ENCODE measurements around the gene ZEB1. TPM values are rescaled to one million over a fixed set of nuclear protein-coding genes. Genes with fewer than 3 reads are reported as not detected.

The ZEB1 gene
- total RNA-seq, 1 donor from 2014 or later, result 63.1 TPM

GRCh38 chr10:31476088-31476487 lies 157.1 kb downstream of the ZEB1 start:
- H3K27ac Mint-ChIP-seq (ENCODE audit: unreplicated experiment), result no peak overlapping the region
- no peak overlapping the region for H3K4me3 Mint-ChIP-seq (ENCODE audit: unreplicated experiment)
- no peaks in the 10 kb centered on the region for H3K27me3 Mint-ChIP-seq (ENCODE audit: low read depth)
- peaks cover 30% of the 10 kb centered on the region for H3K9me3 Mint-ChIP-seq (ENCODE audit: low read depth)
- TF ChIP-seq CTCF (IDR thresholded peaks at IDR 0.05), result no peak
- H3K36me3 Mint-ChIP-seq (ENCODE audit: low read depth), result peaks cover 18% of the 10 kb centered on the region
- DNase-seq (ENCODE audit: low spot score), result no peak
- peaks cover 7% of the 10 kb centered on the region for H3K4me1 Mint-ChIP-seq (ENCODE audit: low read depth)

GRCh38 chr10:31477584-31477983 lies 158.6 kb downstream of the ZEB1 start:
- peaks cover 30% of the 10 kb centered on the region for H3K9me3 Mint-ChIP-seq (ENCODE audit: low read depth)
- no peak overlapping the region for H3K4me3 Mint-ChIP-seq (ENCODE audit: unreplicated experiment)
- no peak overlapping the region for H3K27ac Mint-ChIP-seq (ENCODE audit: unreplicated experiment)
- no peak for TF ChIP-seq CTCF (IDR thresholded peaks at IDR 0.05)
- no peak for DNase-seq (ENCODE audit: low spot score)
- peaks cover 7% of the 10 kb centered on the region for H3K4me1 Mint-ChIP-seq (ENCODE audit: low read depth)
- H3K36me3 Mint-ChIP-seq (ENCODE audit: low read depth), result peaks cover 20% of the 10 kb centered on the region
- H3K27me3 Mint-ChIP-seq (ENCODE audit: low read depth), result no peaks in the 10 kb centered on the region

- H3K4me1 Mint-ChIP-seq (ENCODE audit: low read depth), result peaks cover 7% of the 10 kb centered on the region
- no peaks in the 10 kb centered on the region for H3K27me3 Mint-ChIP-seq (ENCODE audit: low read depth)
- H3K27ac Mint-ChIP-seq (ENCODE audit: unreplicated experiment), result no peak overlapping the region
- no peak overlapping the region for H3K4me3 Mint-ChIP-seq (ENCODE audit: unreplicated experiment)
- peaks cover 30% of the 10 kb centered on the region for H3K9me3 Mint-ChIP-seq (ENCODE audit: low read depth)
- peaks cover 20% of the 10 kb centered on the region for H3K36me3 Mint-ChIP-seq (ENCODE audit: low read depth)
- DNase-seq (ENCODE audit: low spot score), result no peak
- no peak for TF ChIP-seq CTCF (IDR thresholded peaks at IDR 0.05)
These were observed 160.7 kb downstream of the ZEB1 start for GRCh38 chr10:31479752-31480151.

- Mint-ChIP-seq H3K27ac (ENCODE audit: unreplicated experiment) (no peak overlapping the region), H3K27me3 (ENCODE audit: low read depth) (no peaks in the 10 kb centered on the region), H3K36me3 (ENCODE audit: low read depth) (peaks cover 3% of the 10 kb centered on the region), H3K9me3 (ENCODE audit: low read depth) (peaks cover 3% of the 10 kb centered on the region), H3K4me3 (ENCODE audit: unreplicated experiment) (no peak overlapping the region), H3K4me1 (ENCODE audit: low read depth) (peaks cover 9% of the 10 kb centered on the region)
- no peak for DNase-seq (ENCODE audit: low spot score)
- no peak for TF ChIP-seq CTCF (IDR thresholded peaks at IDR 0.05)
These were observed 164.5 kb downstream of the ZEB1 start for GRCh38 chr10:31483546-31483945.

- Mint-ChIP-seq H3K4me1 (ENCODE audit: low read depth) (peaks cover 7% of the 10 kb centered on the region), H3K36me3 (ENCODE audit: low read depth) (peaks cover 4% of the 10 kb centered on the region), H3K4me3 (ENCODE audit: unreplicated experiment) (no peak overlapping the region), H3K9me3 (ENCODE audit: low read depth) (peaks cover 4% of the 10 kb centered on the region), H3K27ac (ENCODE audit: unreplicated experiment) (no peak overlapping the region), H3K27me3 (ENCODE audit: low read depth) (no peaks in the 10 kb centered on the region)
- DNase-seq (ENCODE audit: low spot score), result no peak
- no peak for TF ChIP-seq CTCF (IDR thresholded peaks at IDR 0.05)
These were observed 165.6 kb downstream of the ZEB1 start for GRCh38 chr10:31484431-31485135.
